GM19193 (cell line): Measurements from ENCODE around the gene DAO.

Source experiments
- POLR2A ChIP-seq: IDR thresholded peaks from 4 replicates; pipeline ENCODE4 v1.6.1; 2011; ENCODE audit not compliant: insufficient read depth, insufficient read length; ENCODE audit errors: extremely low read depth

Gene DAO

GRCh38 chr12:108930155-108930554 is 50.3 kb downstream of the DAO start:
- TF ChIP-seq POLR2A = no peak

- no peak for TF ChIP-seq POLR2A
These were observed 50.9 kb downstream of the DAO start for GRCh38 chr12:108930756-108931155.

GRCh38 chr12:108933949-108934348 is 54.1 kb downstream of the DAO start:
- no peak for TF ChIP-seq POLR2A

- no peak for TF ChIP-seq POLR2A
These were observed 55.4 kb downstream of the DAO start for GRCh38 chr12:108935159-108935763.

GRCh38 chr12:108938247-108938924 is 58.5 kb downstream of the DAO start:
- TF ChIP-seq POLR2A = no peak

- no peak for TF ChIP-seq POLR2A
These were observed 59.7 kb downstream of the DAO start for GRCh38 chr12:108939594-108939993.

GRCh38 chr12:108940138-108940537 is 60.2 kb downstream of the DAO start:
- TF ChIP-seq POLR2A = no peak

- no peak for TF ChIP-seq POLR2A
These were observed 67.2 kb downstream of the DAO start for GRCh38 chr12:108947097-108947496.

- TF ChIP-seq POLR2A = no peak
These were observed 68.5 kb downstream of the DAO start for GRCh38 chr12:108948367-108948766.

- TF ChIP-seq POLR2A = no peak
These were observed 70.1 kb downstream of the DAO start for GRCh38 chr12:108949976-108950375.
